Stimulated activated CD8-positive, alpha-beta memory T cell treated with anti-CD3 and anti-CD28 coated beads, Interleukin-15, amount 100 ng/mL, for 1 hour (primary cell): ENCODE data around the gene FCHSD2.

ENCODE experiments used
- DNase-seq: peaks from one replicate; pipeline ENCODE4 v3.0.0-alpha.2; 2020; ENCODE audit warnings: low read depth

Gene FCHSD2

GRCh38 chr11:72789493-72790131, 352.5 kb downstream of the FCHSD2 start:
- DNase-seq: no peak

- no peak for DNase-seq
These were observed 353.9 kb downstream of the FCHSD2 start for GRCh38 chr11:72788241-72788640.

GRCh38 chr11:72787216-72788104, 354.7 kb downstream of the FCHSD2 start:
- DNase-seq: no peak
